Measurements from ENCODE around the gene ENPP3.
"Not testable (repeated sequence)": the region's sequence is repeated elsewhere in the genome, so short reads cannot be mapped to it uniquely, and the experiment has no call there.

DNA sequence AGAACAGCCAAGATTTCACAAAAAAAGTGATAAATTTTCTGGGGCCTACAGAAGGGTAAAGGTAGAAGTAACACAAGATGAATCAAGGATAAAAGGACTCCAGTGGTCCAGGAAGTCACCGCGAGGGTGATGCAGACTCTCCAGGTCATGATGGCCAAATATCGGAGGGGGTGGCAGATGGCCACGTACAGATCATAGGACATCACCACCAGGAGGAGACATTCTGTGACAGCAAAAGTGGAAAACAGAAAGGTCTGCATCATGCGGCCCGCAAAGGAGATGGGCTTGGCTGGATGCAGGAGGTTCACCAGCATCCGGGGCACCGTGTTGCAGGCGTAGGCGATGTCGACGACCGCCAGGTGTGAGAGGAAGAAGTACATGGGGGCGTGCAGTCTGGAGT, 63.7 kb downstream of the ENPP3 start:
- not testable (repeated sequence) for TF ChIP-seq POLR2A (IDR thresholded peaks at IDR 0.05; ENCODE audit: low read length); GATA1 (IDR thresholded peaks at IDR 0.05; ENCODE audit: low read depth, low read length)
